ENCODE results near the gene RXRA. TPM values are rescaled to one million over a fixed set of nuclear protein-coding genes. Genes with fewer than 3 reads are reported as not detected.

RXRA gene
- total RNA-seq, 6 donors from 2014 or later, result 43.8 to 92.7 (median 74.1) TPM

DNA sequence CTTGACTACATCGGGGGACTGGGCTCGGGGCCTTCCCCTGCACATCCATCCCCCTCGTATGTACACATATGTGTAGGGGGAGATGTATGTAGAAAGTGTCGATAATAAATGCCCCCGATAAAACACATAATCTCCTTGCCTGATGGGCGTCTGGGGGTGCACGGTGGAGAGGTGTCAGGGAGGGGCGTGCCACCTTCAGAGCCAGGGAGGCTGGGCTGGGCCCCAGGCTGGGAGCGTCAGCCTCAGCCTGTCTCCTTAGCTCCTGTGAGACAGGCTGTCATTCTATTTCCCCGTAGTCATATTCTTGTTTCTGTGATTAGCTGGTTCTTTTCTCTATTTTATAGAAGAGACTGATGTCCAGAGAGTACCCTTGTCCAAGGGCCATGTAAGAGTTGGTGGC, 4.7 kb upstream of the RXRA start:
- no peak for TF ChIP-seq CTCF (IDR thresholded peaks at IDR 0.05)
- TF ChIP-seq EP300 (IDR thresholded peaks at IDR 0.05), result no peak
- no peak for TF ChIP-seq POLR2AphosphoS5 (IDR thresholded peaks at IDR 0.05)
- no peak for TF ChIP-seq POLR2A (IDR thresholded peaks at IDR 0.05)
- Histone ChIP-seq H3K9me3 (no peaks in the 10 kb centered on the region), H3K4me1 (peaks cover 16 to 25% (median 20%) of the 10 kb centered on the region in 4 donors), H3K4me3 (no peak overlapping the region), H3K27me3 (no peaks in the 10 kb centered on the region), H3K27ac (no peak overlapping the region), H3K36me3 (no peaks in the 10 kb centered on the region)
- DNase-seq, result peak in 1 of 2 donors; percentile 45
- no peak for ATAC-seq (ENCODE audit: low FRiP score in 2 of 2)
- WGBS, 2 donors, result 81 to 89% methylated on average over 10 of the region's 10 CpGs

DNA sequence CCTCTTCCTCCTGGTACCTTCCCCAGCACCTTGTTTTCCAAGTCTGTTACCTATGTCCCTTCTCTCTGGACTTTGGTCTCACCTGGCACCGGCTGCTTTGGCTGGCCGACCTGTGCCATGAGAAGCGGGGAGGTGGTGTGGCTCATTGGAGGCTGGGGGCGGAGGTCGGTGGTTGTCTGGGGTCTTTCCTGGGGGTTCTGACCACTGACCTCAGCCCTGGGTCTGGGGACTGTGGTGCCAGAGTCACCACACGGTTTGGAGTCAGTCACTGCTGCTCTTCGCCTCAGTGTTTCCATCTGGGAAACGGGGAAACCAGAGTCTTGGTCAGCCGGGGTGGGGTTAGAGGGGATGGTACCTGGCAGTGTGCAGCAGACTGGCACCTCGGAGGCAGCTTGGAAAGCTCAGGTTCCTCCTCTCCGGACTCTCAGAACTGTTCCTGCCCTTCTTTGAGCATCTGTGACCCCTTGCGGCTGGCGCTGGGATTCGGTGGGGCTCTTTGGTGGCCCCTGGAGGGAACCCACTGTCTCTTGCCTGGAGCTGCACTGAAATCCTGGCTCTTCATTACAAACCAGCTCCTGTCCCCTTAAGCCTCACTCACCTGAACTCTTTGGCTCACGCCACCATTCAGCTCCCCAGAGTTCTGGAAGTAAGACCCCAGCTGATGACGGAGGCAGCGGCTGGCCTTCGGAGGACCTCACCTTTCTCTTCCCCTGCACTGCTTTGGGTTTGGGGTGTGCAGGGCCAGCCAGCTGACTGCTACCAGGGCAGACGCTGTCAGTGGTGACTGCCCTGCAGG, 4.1 kb upstream of the RXRA start:
- Histone ChIP-seq H3K27me3 (no peaks in the 10 kb centered on the region), H3K9me3 (no peaks in the 10 kb centered on the region), H3K36me3 (no peaks in the 10 kb centered on the region), H3K4me3 (no peak overlapping the region), H3K27ac (no peak overlapping the region), H3K4me1 (peaks cover 16 to 28% (median 17%) of the 10 kb centered on the region in 4 donors)
- ATAC-seq (ENCODE audit: low FRiP score in 2 of 2) (no peak), DNase-seq (peak in 1 of 2 donors; percentile 39)
- WGBS, 2 donors, result 92 to 94% methylated on average over 13 to 19 of the region's 19 CpGs
- no peak for TF ChIP-seq CTCF (IDR thresholded peaks at IDR 0.05)

- H3K4me1 ChIP-seq, result peaks cover 21 to 30% (median 24%) of the 10 kb centered on the region in 4 donors
- TF ChIP-seq POLR2AphosphoS5 (IDR thresholded peaks at IDR 0.05), result no peak
- TF ChIP-seq EP300 (IDR thresholded peaks at IDR 0.05), result no peak
- no peak for TF ChIP-seq POLR2A (IDR thresholded peaks at IDR 0.05)
- no peak for TF ChIP-seq CTCF (IDR thresholded peaks at IDR 0.05)
- WGBS, 2 donors, result 83 to 96% methylated on average over 5 to 7 of the region's 7 CpGs
- no peaks in the 10 kb centered on the region for H3K9me3 ChIP-seq
- ATAC-seq (ENCODE audit: low FRiP score in 2 of 2) (no peak), DNase-seq (peak in 1 of 2 donors; percentile 29)
- H3K27ac ChIP-seq, result peak overlapping the region in 1 of 4 donors; percentile 96
- no peaks in the 10 kb centered on the region for H3K27me3 ChIP-seq
- H3K36me3 ChIP-seq, result no peaks in the 10 kb centered on the region
- H3K4me3 ChIP-seq, result no peak overlapping the region
Observed at GRCh38 chr9:134322781-134323241, 3.4 kb upstream of the RXRA start.

GRCh38 chr9:134323741-134324358, 2.4 kb upstream of the RXRA start:
- Histone ChIP-seq H3K27me3 (no peaks in the 10 kb centered on the region), H3K36me3 (no peaks in the 10 kb centered on the region), H3K9me3 (no peaks in the 10 kb centered on the region), H3K4me1 (peaks cover 30 to 40% (median 34%) of the 10 kb centered on the region in 4 donors), H3K27ac (peak overlapping the region; percentile 93 to 96 (median 94)), H3K4me3 (no peak overlapping the region)
- 44 to 63% methylated on average over 12 to 20 of the region's 20 CpGs for WGBS, 2 donors
- DNase-seq (peak; percentile 77 to 92), ATAC-seq (ENCODE audit: low FRiP score in 2 of 2) (peak; percentile 2 to 56)
- peak in 1 of 6 experiments; percentile 10 for TF ChIP-seq CTCF (IDR thresholded peaks at IDR 0.05)
- TF ChIP-seq POLR2A (IDR thresholded peaks at IDR 0.05), result no peak
- no peak for TF ChIP-seq POLR2AphosphoS5 (IDR thresholded peaks at IDR 0.05)
- peak in 1 of 4 donors; percentile 47 for TF ChIP-seq EP300 (IDR thresholded peaks at IDR 0.05)

All from upper lobe of left lung (tissue), 6 donors.